HL-60/S4 treated with phorbol 12-myristate 13-acetate at 8.2 ng/mL for 4 days and 3 days (cell line): ENCODE data around the gene ERN1.

ENCODE experiments used
- in situ Hi-C: fragments of 300-500 bp; cut with MboI; formaldehyde crosslinking; loops from 2 replicates; pipeline ENCODE4 v1.15.0; 2022; ENCODE audit warnings: low sequenced_read_pairs

The ERN1 gene

GRCh38 chr17:64115043-64115698 lies 14.8 kb downstream of the ERN1 start:
- in situ Hi-C loops: no loop called here

DNA sequence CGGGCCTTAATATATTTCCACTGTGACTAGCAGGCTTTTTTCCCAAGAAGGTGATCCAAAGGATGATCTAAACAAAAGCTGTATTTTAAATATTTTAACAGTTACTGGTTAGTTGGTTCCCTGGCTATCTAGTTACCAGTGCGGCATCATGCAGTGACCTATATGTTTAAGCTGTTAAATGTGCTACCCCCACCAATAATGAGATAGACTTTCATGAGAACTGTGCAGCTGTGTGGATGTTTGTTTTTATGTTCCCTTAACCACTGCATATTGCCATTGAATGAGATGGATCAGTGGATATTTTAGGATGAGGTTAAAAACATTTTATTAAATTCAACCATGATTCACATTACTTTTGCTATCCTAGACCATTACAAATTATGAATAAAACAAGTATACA lies 16.9 kb downstream of the ERN1 start:
- in situ Hi-C loops: no loop called here

DNA sequence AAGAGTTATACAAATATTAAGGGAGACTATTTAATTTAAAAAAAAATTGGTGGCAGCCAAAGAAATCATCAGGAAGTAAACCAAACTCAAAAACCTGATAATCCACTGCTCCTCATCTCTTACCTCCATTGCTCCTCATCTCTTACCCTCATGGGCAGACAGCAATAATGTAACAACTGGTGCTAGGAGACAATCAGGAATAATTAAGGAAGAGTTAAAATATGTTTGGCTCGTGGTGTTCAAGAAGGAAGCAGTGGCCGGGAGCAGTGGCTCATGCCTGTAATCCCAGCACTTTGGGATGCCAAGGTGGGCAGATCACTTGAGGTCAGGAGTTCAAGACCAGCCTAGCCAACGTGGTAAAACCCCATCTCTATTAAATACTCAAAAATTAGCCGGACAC lies 18.1 kb downstream of the ERN1 start:
- in situ Hi-C loops: no loop called here

- in situ Hi-C loops: no loop called here
These were observed 19.4 kb downstream of the ERN1 start for GRCh38 chr17:64110379-64111152.

GRCh38 chr17:64109400-64109799 lies 20.5 kb downstream of the ERN1 start:
- in situ Hi-C loops: no loop called here

DNA sequence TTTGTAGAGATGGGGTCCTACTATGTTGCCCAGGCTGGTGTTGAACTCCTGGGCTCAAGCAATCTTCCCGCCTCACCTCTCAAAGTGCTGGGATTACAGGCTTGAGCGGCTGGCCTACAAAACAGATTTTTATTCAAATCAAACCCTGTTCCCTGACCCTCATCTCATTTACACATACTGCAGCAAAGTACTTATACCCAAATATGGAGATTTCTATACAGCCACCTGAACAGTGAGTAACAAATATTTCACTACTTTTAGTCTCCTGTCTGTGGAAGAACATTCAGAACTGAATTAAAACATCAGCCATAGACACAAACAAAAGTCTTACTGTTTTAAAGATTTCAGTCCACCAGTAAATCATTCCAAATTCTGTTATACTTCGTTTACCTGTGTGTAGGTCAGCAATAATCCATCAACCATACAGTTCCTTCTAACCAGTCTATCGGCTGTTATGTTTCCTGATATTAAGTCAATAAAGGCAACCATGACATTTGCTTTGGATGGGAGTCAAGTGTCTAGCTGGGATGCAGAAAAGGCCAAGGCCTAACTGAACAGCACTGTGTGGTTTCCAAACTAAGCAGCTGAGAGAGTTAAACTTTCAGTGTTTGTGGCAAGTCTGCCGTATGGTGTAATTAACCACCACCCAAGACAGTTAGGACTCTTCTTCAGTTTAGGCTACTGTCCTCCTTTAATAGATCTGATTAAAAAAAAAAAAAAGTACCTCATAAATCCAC lies 22.3 kb downstream of the ERN1 start:
- in situ Hi-C loops: no loop called here

GRCh38 chr17:64106918-64107317 lies 23.0 kb downstream of the ERN1 start:
- in situ Hi-C loops: no loop called here

GRCh38 chr17:64103391-64104364 lies 26.3 kb downstream of the ERN1 start:
- in situ Hi-C loops: no loop called here

- in situ Hi-C loops: no loop called here
These were observed 27.1 kb downstream of the ERN1 start for GRCh38 chr17:64102627-64103390.

GRCh38 chr17:64099543-64099942 lies 30.4 kb downstream of the ERN1 start:
- in situ Hi-C loops: no loop called here

- in situ Hi-C loops: no loop called here
These were observed 32.6 kb downstream of the ERN1 start for GRCh38 chr17:64097196-64097936.

GRCh38 chr17:64096037-64096436 lies 33.9 kb downstream of the ERN1 start:
- in situ Hi-C loops: no loop called here

DNA sequence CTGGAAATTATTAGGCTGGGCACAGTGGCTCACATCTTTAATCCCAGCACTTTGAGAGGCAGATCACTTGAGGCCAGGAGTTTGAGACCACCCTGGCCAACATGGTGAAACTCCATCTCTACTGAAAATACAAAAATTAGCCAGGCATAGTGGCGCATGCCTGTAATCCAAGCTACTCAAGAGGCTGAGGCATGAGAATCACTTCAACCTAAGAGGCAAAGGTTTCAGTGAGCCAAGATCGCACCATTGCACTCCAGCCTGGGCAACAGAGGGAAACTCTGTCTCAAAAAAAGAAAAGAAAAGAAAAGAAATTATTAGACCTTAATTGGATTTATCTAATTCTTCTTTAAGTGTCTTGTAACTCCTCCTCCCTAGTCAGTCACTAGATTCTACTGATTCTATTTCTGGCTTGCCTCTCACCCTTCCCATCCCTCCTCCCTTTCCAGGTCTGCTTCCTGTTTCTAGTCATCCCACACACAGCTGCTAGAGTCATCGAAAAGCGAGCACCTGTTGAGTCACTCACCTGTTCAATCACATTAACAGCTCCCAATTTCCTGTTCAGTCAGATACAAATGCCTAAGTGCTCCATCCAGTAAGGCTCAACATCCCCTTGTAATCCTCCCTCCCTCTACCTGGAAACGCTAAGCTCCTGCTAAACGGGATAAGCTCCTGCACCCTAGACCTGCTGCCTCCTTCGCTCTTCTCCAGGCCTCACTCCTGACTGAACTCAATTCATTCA lies 34.6 kb downstream of the ERN1 start:
- in situ Hi-C loops: no loop called here

- in situ Hi-C loops: no loop called here
These were observed 35.5 kb downstream of the ERN1 start for GRCh38 chr17:64094412-64094811.

DNA sequence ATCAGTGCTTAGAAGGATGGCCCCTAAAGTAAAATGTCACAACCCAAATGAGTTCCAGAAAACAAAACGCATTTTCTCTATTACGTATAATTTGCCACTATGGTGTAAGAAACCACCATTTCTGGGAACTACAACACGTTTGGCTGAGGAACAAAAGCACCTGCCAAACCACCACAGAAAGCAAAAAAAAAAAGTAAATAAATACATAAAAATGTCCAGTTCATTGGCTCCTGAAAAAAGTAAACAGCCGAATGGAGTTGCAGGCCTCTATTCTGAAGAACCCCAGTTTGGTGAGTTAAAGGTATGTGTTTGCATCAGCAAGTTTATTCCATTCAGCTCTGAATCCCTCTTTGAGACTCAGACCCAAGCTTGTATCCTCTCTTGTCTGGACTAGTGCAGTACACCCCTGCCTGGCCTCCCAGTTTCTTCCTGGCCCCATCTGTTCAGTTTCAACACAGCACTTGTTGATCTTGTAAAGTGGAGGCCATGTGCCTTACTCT lies 36.9 kb downstream of the ERN1 start:
- in situ Hi-C loops: no loop called here

DNA sequence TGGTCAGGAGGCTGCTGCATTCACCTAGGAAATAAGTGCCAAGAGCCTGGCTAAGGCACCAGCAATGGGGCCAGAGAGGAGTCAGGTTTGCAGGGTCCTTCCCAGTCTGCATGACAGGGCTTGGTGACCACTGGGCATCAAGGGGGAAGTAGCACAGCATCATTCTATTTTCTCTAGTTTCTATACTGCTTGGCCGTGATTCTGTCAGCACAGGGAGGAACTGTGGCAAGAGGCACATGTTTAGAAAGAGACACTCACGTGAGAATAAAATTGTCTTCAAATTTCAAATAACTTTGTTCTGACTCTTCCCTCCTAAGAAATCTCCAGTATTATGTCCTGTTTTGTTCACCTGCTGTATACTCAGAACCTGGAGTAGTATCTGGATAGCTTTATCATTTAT lies 37.8 kb downstream of the ERN1 start:
- in situ Hi-C loops: no loop called here

GRCh38 chr17:64091571-64091970 lies 38.4 kb downstream of the ERN1 start:
- in situ Hi-C loops: no loop called here

DNA sequence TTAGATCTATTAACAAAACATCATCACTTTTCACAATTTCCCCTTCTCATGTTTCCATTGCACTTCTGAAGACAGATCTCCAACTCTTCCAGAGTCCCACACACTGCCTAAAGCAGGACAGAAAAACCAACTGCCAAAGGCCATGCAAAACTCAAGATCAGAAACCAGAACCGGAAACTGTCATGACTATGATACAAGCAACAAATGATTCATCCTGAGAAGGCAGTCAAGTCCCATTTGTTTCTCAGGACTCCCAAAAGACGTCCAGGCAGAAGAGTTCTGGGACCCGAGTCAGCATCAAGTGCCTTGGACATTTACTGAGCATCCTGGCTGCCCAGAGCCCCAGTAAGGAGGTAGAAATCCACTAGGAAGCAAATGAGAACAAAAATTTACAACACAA lies 38.8 kb downstream of the ERN1 start:
- in situ Hi-C loops: no loop called here
